ENCODE results near the gene ATAD2B. TPM values are rescaled to one million over a fixed set of nuclear protein-coding genes. Genes with fewer than 3 reads are reported as not detected.

ATAD2B gene
- total and polyA plus RNA-seq, 2 of the 8 experiments (the other 6 are each of a cell fraction or from before 2014, with no cell fraction given): 3.4 to 16.1 TPM

GRCh38 chr2:23769364-23769763, 157.6 kb downstream of the ATAD2B start:
- Histone ChIP-seq H2BK12ac (ENCODE audit: low read depth, low read length) (no peak overlapping the region), H3K9me3 (ENCODE audit: insufficient read depth in 2 of 2, low read depth in 1 of 2, low read length in 1 of 2) (peaks cover 0 to 2% of the 10 kb centered on the region in 2 experiments; a peak in 1 of 4 replicates), H3K23me2 (ENCODE audit: low read depth, low read length) (no peaks in the 10 kb centered on the region), H3K14ac (ENCODE audit: insufficient read length) (no peak overlapping the region), H3K27me3 (replicated peaks in 1 of 4; ENCODE audit: control insufficient read depth in 3 of 4, extremely low read depth in 1 of 4, insufficient read depth in 3 of 4, low read length in 3 of 4) (no peaks in the 10 kb centered on the region), H4K91ac (replicated peaks; ENCODE audit: insufficient read length, low read length) (no peak overlapping the region), H3K4me1 (replicated peaks in 1 of 4; ENCODE audit: control insufficient read depth in 3 of 4, insufficient read depth in 4 of 4, low read length in 3 of 4) (no peaks in the 10 kb centered on the region), H4K20me1 (replicated peaks in 1 of 2; ENCODE audit: control insufficient read depth in 1 of 2, insufficient read depth in 2 of 2, low read length in 2 of 2) (no peaks in the 10 kb centered on the region), H3K36me3 (ENCODE audit: control insufficient read depth in 2 of 4, insufficient read depth in 4 of 4, low read length in 3 of 4) (peaks cover 0 to 7% (median 0%) of the 10 kb centered on the region in 4 experiments; a peak in 2 of 8 replicates), H2BK5ac (ENCODE audit: low read depth, low read length) (no peak overlapping the region), H2AK5ac (ENCODE audit: low read depth, low read length) (no peak overlapping the region), H3K18ac (ENCODE audit: extremely low read depth, low read length) (no peak overlapping the region), H3K79me2 (ENCODE audit: control insufficient read depth in 1 of 2, insufficient read depth in 2 of 2, low read length in 2 of 2) (no peaks in the 10 kb centered on the region), H3K23ac (ENCODE audit: insufficient read length) (no peak overlapping the region), H3K56ac (replicated peaks; ENCODE audit: insufficient read length, low read depth, low read length) (no peak overlapping the region), H4K8ac (ENCODE audit: extremely low read depth, insufficient read depth, low read length) (no peak overlapping the region), H3K79me1 (ENCODE audit: low read depth, low read length) (no peaks in the 10 kb centered on the region), H3K9ac (replicated peaks in 1 of 4; ENCODE audit: extremely low read depth in 1 of 4, low read depth in 3 of 4, low read length in 3 of 4) (no peak overlapping the region), H3K4ac (replicated peaks; ENCODE audit: insufficient read length, low read depth, low read length) (no peak overlapping the region), H2BK120ac (replicated peaks; ENCODE audit: low read depth, low read length) (no peak overlapping the region), H3K4me3 (ENCODE audit: extremely low read depth in 1 of 4, insufficient read depth in 2 of 4, low read depth in 3 of 4, low read length in 4 of 4) (no peak overlapping the region), H4K5ac (ENCODE audit: insufficient read length, low read depth, low read length) (no peak overlapping the region), H2AFZ (ENCODE audit: low read length) (no peak overlapping the region), H3K4me2 (ENCODE audit: insufficient read depth in 1 of 2, low read depth in 2 of 2, low read length in 2 of 2) (no peak overlapping the region), H3K27ac (ENCODE audit: low read depth, low read length) (no peak overlapping the region), H2BK20ac (ENCODE audit: low read length) (no peak overlapping the region), H2BK15ac (ENCODE audit: low read length) (no peak overlapping the region)
- 95% methylated on average over 5 of the region's 5 CpGs; no CpG with 5 or more reads in 1 of the 2 experiments for WGBS, 2 experiments (ENCODE audit: extremely low coverage in 1 of 2, insufficient coverage in 1 of 2, insufficient read length in 1 of 2, insufficient replicate concordance in 2 of 2, low coverage in 1 of 2, low lambda C conversion rate in 2 of 2, missing lambda C conversion rate in 1 of 2)
- CTCF ChIA-PET (ENCODE audit: partially characterized antibody): no interaction called here
- no peak for TF ChIP-seq EGR1 (IDR thresholded peaks at IDR 0.05; ENCODE audit: borderline replicate concordance, low read depth, low read length)
- TF ChIP-seq SP1 (IDR thresholded peaks at IDR 0.05; ENCODE audit: low read depth, low read length): no peak
- no peak for TF ChIP-seq SP4 (IDR thresholded peaks at IDR 0.05; ENCODE audit: low read length)
- no peak for TF ChIP-seq BRCA1 (IDR thresholded peaks at IDR 0.05; ENCODE audit: low read depth, low read length)
- no peak for TF ChIP-seq NANOG (IDR thresholded peaks at IDR 0.05; ENCODE audit: insufficient read depth, low read depth, low read length, poor library complexity, severe bottlenecking)
- no peak for TF ChIP-seq TCF12 (IDR thresholded peaks at IDR 0.05; ENCODE audit: low read depth, low read length)
- TF ChIP-seq RXRA (IDR thresholded peaks at IDR 0.05; ENCODE audit: insufficient read depth, low read depth, low read length): no peak
- TF ChIP-seq KDM4A (IDR thresholded peaks at IDR 0.05; ENCODE audit: low read depth, low read length, severe bottlenecking): no peak
- FAIRE-seq (no peak), DNase-seq (ENCODE audit: low read depth in 1 of 2, low spot score in 2 of 2) (no peak)
- POLR2A ChIA-PET (ENCODE audit: partially characterized antibody): interaction anchor here (0.8 kb wide), 1 partner anchor 59 kb away, joined by 3 read pairs; no protein-coding TSS in a partner anchor

All from H1 (cell line).